ENCODE data around the gene APBB1. TPM values are rescaled to one million over a fixed set of nuclear protein-coding genes. Genes with fewer than 3 reads are reported as not detected.
A peak's percentile ranks its signal among the peaks of the same experiment; 100 is the strongest.

APBB1 gene
- total RNA-seq, 1 donor from 2014 or later = 22.1 TPM

- DNase-seq (no peak), ATAC-seq (ENCODE audit: low read depth) (no peak)
- Mint-ChIP-seq H3K4me1 (peaks cover 3% of the 10 kb centered on the region), H3K9me3 (no peaks in the 10 kb centered on the region), H3K4me3 (no peak overlapping the region), H3K27me3 (peaks cover 2% of the 10 kb centered on the region), H3K36me3 (ENCODE audit: low read depth) (no peaks in the 10 kb centered on the region), H3K27ac (no peak overlapping the region)
- intact Hi-C loops (cut with micrococcal nuclease) = loop anchor here (10.0 kb wide), 1 partner anchor 752 kb away; no protein-coding TSS in a partner anchor
- no peak for TF ChIP-seq CTCF (IDR thresholded peaks at IDR 0.05)
- ChIA-PET POLR2A (no interaction called here), CTCF (no interaction called here)
These were observed 61.7 kb downstream of the APBB1 start for GRCh38 chr11:6357222-6357621.

DNA sequence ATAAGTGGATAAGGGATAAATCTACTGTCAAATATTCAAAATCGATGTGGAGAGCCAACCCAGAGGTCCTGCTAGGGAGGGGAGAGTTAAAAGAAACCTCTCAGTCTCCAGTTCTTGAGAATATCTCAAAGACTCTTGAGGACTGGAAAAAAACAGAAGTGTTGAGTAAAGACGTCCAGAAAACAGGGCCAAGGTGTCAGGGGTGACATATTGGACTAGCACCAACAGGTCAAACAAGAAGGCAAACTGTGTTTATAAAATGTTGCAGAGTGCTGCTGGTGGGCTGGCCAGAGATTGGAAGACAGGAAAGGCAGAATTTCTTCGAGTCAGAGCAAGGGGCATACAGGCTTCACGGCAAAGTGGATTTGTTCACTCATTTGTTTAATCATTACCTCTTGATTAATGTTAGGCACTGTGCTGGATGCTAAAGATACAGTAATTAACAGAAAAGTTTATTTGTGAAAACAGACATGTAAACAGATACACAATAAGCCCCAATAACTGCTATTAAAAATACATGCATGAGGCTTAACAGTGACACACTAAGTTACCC is 62.3 kb downstream of the APBB1 start:
- DNase-seq = no peak
- intact Hi-C loops (cut with micrococcal nuclease) = loop anchor here (10.0 kb wide), 1 partner anchor 752 kb away; no protein-coding TSS in a partner anchor
- no peak overlapping the region for H3K27ac Mint-ChIP-seq
- ChIA-PET CTCF (no interaction called here), POLR2A (no interaction called here)
- peaks cover 3% of the 10 kb centered on the region for H3K4me1 Mint-ChIP-seq
- peaks cover 7% of the 10 kb centered on the region for H3K27me3 Mint-ChIP-seq
- ATAC-seq (ENCODE audit: low read depth) = no peak
- no peak overlapping the region for H3K4me3 Mint-ChIP-seq
- H3K36me3 Mint-ChIP-seq (ENCODE audit: low read depth) = no peaks in the 10 kb centered on the region
- no peak for TF ChIP-seq CTCF (IDR thresholded peaks at IDR 0.05)
- H3K9me3 Mint-ChIP-seq = no peaks in the 10 kb centered on the region

GRCh38 chr11:6354651-6355485 is 64.0 kb downstream of the APBB1 start:
- intact Hi-C loops (cut with micrococcal nuclease) = loop anchor here (10.0 kb wide), 1 partner anchor 750 kb away; no protein-coding TSS in a partner anchor
- H3K4me1 Mint-ChIP-seq = peaks cover 3% of the 10 kb centered on the region
- ChIA-PET CTCF (interaction anchor here (1.0 to 5.7 kb wide), 8 partner anchors 7 to 1718 kb away, joined by 3 to 40 read pairs (median 4); partner anchors contain the start of gene OR51D1), POLR2A (no interaction called here)
- no peaks in the 10 kb centered on the region for H3K9me3 Mint-ChIP-seq
- DNase-seq (no peak), ATAC-seq (ENCODE audit: low read depth) (no peak)
- no peak overlapping the region for H3K4me3 Mint-ChIP-seq
- TF ChIP-seq CTCF (IDR thresholded peaks at IDR 0.05) = no peak
- no peaks in the 10 kb centered on the region for H3K36me3 Mint-ChIP-seq (ENCODE audit: low read depth)
- no peak overlapping the region for H3K27ac Mint-ChIP-seq
- H3K27me3 Mint-ChIP-seq = peaks cover 7% of the 10 kb centered on the region

DNA sequence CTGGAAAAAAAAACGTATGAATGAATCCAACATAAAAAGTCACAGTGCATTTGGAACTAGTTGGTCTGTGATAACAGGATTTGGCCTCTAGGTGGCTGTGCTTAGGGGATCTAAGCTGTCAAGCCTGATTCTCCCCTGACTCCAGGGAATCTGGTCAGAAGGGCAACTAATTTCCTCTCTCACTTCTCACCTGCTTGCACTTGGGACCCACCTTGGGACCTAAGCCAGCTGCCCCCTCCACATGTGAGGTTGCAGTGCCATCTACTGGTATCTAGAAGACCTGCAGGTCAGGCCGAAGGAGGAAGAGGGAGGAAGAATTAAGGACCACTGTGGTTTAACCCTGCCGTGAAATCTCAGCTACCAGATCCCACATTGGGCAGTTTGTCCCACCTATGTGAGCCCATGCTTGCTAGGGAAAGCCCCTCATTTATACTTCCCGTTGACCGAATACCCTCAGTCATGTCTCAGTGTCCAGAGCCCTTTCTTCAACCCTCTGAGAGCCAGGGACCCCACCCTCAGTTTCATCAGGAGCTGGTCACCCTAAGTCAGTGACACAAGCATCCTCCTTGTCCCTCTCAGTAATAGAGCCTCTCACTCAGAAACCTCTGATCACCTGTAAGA is 65.4 kb downstream of the APBB1 start:
- ChIA-PET CTCF (interaction anchor here (0.7 to 5.7 kb wide), 12 partner anchors 9 to 1228 kb away, joined by 3 to 40 read pairs (median 4); no protein-coding TSS in a partner anchor), POLR2A (no interaction called here)
- H3K4me3 Mint-ChIP-seq = no peak overlapping the region
- H3K36me3 Mint-ChIP-seq (ENCODE audit: low read depth) = no peaks in the 10 kb centered on the region
- intact Hi-C loops (cut with micrococcal nuclease) = loop anchor here (1.0 to 10.0 kb wide), 6 partner anchors 102 to 1717 kb away; partner anchors contain the start of gene OR51D1
- ATAC-seq (ENCODE audit: low read depth) = peak; percentile 88
- peaks cover 7% of the 10 kb centered on the region for H3K27me3 Mint-ChIP-seq
- DNase-seq = peak; percentile 29
- H3K9me3 Mint-ChIP-seq = no peaks in the 10 kb centered on the region
- no peak for TF ChIP-seq CTCF (IDR thresholded peaks at IDR 0.05)
- no peak overlapping the region for H3K27ac Mint-ChIP-seq
- peaks cover 3% of the 10 kb centered on the region for H3K4me1 Mint-ChIP-seq

Measured in activated B cell treated with CpG ODN at 0.5 μM for 24 hours (primary cell).